Measurements from ENCODE around the gene DIAPH3. TPM values are rescaled to one million over a fixed set of nuclear protein-coding genes. Genes with fewer than 3 reads are reported as not detected.

Gene DIAPH3
- total RNA-seq, 2 donors from 2014 or later, result 23.6 to 25.7 TPM

DNA sequence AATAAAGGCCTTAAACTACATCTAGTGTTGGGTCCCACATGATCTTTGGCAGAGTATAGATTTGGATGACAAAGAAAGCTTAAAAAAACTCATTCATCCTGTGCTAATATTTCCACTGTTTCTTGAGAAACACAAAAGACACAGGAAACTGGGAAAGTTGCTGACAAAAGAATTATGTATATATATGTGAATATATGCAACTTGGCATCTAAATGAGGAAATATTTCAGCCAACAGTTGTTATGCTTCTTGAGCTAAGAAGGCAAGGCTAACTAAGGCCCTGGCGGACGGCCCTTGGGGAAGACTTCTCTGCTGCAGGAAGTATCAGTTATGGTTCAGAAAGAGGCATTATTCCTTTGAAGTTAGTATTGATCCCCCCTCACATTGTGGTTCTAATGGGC, 491.8 kb downstream of the DIAPH3 start:
- no peak overlapping the region for H3K27ac Mint-ChIP-seq
- 98% methylated on average over 2 of the region's 2 CpGs; no CpG with 5 or more reads in 1 of the 2 experiments for WGBS, 2 experiments (ENCODE audit: insufficient coverage in 1 of 2, insufficient read length in 1 of 2)
- TF ChIP-seq, protein P1, sequence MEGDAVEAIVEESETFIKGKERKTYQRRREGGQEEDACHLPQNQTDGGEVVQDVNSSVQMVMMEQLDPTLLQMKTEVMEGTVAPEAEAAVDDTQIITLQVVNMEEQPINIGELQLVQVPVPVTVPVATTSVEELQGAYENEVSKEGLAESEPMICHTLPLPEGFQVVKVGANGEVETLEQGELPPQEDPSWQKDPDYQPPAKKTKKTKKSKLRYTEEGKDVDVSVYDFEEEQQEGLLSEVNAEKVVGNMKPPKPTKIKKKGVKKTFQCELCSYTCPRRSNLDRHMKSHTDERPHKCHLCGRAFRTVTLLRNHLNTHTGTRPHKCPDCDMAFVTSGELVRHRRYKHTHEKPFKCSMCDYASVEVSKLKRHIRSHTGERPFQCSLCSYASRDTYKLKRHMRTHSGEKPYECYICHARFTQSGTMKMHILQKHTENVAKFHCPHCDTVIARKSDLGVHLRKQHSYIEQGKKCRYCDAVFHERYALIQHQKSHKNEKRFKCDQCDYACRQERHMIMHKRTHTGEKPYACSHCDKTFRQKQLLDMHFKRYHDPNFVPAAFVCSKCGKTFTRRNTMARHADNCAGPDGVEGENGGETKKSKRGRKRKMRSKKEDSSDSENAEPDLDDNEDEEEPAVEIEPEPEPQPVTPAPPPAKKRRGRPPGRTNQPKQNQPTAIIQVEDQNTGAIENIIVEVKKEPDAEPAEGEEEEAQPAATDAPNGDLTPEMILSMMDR (conservative IDR thresholded peaks at IDR 0.05), result no peak
- Histone ChIP-seq H3K36me3 (ENCODE audit: control insufficient read depth, insufficient read depth, low read length) (peaks cover 3% of the 10 kb centered on the region), H3K9me3 (ENCODE audit: control insufficient read depth, low read length) (no peaks in the 10 kb centered on the region), H3K27ac (ENCODE audit: low read depth, low read length) (no peak overlapping the region), H3K4me1 (ENCODE audit: control insufficient read depth, insufficient read depth, low read length) (no peaks in the 10 kb centered on the region), H3K27me3 (ENCODE audit: control insufficient read depth, insufficient read depth, low read length, poor library complexity, severe bottlenecking) (no peaks in the 10 kb centered on the region), H3K4me3 (ENCODE audit: low read length) (no peak overlapping the region), H3K9ac (ENCODE audit: extremely low read depth, low read length, poor library complexity, severe bottlenecking) (no peak overlapping the region)
- no peaks in the 10 kb centered on the region for H3K27me3 Mint-ChIP-seq (ENCODE audit: insufficient read depth)
- no peak overlapping the region for H3K4me3 Mint-ChIP-seq
- no peaks in the 10 kb centered on the region for H3K9me3 Mint-ChIP-seq
- no peaks in the 10 kb centered on the region for H3K36me3 Mint-ChIP-seq (ENCODE audit: low read depth)
- peaks cover 12% of the 10 kb centered on the region for H3K4me1 Mint-ChIP-seq
- DNase-seq, result no peak

DNA sequence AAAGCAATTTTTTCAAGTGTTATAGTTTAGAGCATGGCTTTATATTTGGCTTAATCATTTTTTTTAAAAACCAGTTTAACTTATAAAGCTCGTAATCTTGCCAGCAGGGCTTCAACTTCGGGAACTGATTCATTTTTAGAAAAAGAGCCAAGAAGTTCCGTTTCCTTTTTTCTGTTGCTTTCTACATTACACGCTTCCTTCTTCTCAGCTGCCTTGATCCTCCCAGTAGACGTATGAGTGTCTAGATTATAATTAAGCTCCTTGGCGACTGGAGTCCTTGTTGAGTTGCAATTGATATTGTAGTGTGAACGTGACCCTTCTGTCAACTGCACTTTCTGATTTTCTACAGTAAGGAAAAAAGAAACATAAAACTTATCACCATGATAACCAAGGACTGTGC, 497.2 kb downstream of the DIAPH3 start:
- H3K27ac ChIP-seq (ENCODE audit: low read depth, low read length), result no peak overlapping the region
- WGBS, 2 experiments (ENCODE audit: insufficient coverage in 1 of 2, insufficient read length in 1 of 2), result 93% methylated on average over 3 to 7 of the region's 7 CpGs
- no peak overlapping the region for H3K27ac Mint-ChIP-seq

DNA sequence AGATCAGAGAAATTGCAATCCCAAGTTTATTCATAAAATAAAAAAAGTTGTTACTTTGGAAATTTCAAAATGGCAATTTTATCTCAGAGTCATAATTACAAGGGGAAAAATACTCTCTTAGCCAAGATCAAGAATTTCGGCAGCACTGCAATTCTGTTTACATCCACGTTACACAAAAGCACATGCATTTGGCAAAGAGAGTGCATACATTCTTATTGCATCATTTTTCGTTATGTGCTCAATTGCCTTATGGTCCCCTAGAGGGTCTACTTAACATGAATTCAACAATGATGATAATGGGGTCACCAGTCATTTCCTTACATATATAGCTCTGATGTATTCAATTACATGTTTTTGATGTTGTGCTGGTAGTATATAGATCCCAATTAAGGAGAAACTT, 498.0 kb downstream of the DIAPH3 start:
- H3K27ac ChIP-seq (ENCODE audit: low read depth, low read length), result no peak overlapping the region
- H3K36me3 Mint-ChIP-seq (ENCODE audit: low read depth), result peaks cover 8% of the 10 kb centered on the region
- DNase-seq, result no peak
- peaks cover 31% of the 10 kb centered on the region for H3K36me3 ChIP-seq (ENCODE audit: control insufficient read depth, insufficient read depth, low read length)
- peaks cover 8% of the 10 kb centered on the region for H3K4me1 Mint-ChIP-seq
- H3K9me3 ChIP-seq (ENCODE audit: control insufficient read depth, low read length), result peaks cover 3% of the 10 kb centered on the region
- TF ChIP-seq, protein P1 (conservative IDR thresholded peaks at IDR 0.05), result no peak
- no peak overlapping the region for H3K4me3 Mint-ChIP-seq
- no peaks in the 10 kb centered on the region for H3K9me3 Mint-ChIP-seq
- H3K27ac Mint-ChIP-seq, result no peak overlapping the region
- no peak overlapping the region for H3K4me3 ChIP-seq (ENCODE audit: low read length)
- H3K4me1 ChIP-seq (ENCODE audit: control insufficient read depth, insufficient read depth, low read length), result no peaks in the 10 kb centered on the region
- H3K27me3 Mint-ChIP-seq (ENCODE audit: insufficient read depth), result no peaks in the 10 kb centered on the region
- no peak overlapping the region for H3K9ac ChIP-seq (ENCODE audit: extremely low read depth, low read length, poor library complexity, severe bottlenecking)
- no peaks in the 10 kb centered on the region for H3K27me3 ChIP-seq (ENCODE audit: control insufficient read depth, insufficient read depth, low read length, poor library complexity, severe bottlenecking)
- WGBS, 2 experiments (ENCODE audit: insufficient coverage in 1 of 2, insufficient read length in 1 of 2), result 92 to 96% methylated on average over 2 to 3 of the region's 3 CpGs

More for the DNA sequence above, 497.2 kb downstream of the DIAPH3 start:
- no peak for DNase-seq
- Histone ChIP-seq H3K36me3 (ENCODE audit: control insufficient read depth, insufficient read depth, low read length) (peaks cover 31% of the 10 kb centered on the region), H3K27me3 (ENCODE audit: control insufficient read depth, insufficient read depth, low read length, poor library complexity, severe bottlenecking) (no peaks in the 10 kb centered on the region), H3K9me3 (ENCODE audit: control insufficient read depth, low read length) (peaks cover 3% of the 10 kb centered on the region), H3K9ac (ENCODE audit: extremely low read depth, low read length, poor library complexity, severe bottlenecking) (no peak overlapping the region), H3K4me3 (ENCODE audit: low read length) (no peak overlapping the region), H3K4me1 (ENCODE audit: control insufficient read depth, insufficient read depth, low read length) (no peaks in the 10 kb centered on the region)
- no peaks in the 10 kb centered on the region for H3K27me3 Mint-ChIP-seq (ENCODE audit: insufficient read depth)
- no peaks in the 10 kb centered on the region for H3K9me3 Mint-ChIP-seq
- TF ChIP-seq, protein P1 (conservative IDR thresholded peaks at IDR 0.05), result no peak
- H3K4me3 Mint-ChIP-seq, result no peak overlapping the region
- H3K4me1 Mint-ChIP-seq, result peaks cover 8% of the 10 kb centered on the region
- peaks cover 8% of the 10 kb centered on the region for H3K36me3 Mint-ChIP-seq (ENCODE audit: low read depth)

Measured in endodermal cell (in vitro differentiated cells).